CD4-positive, alpha-beta memory T cell (primary cell): ENCODE measurements around the gene GOT1. TPM values are rescaled to one million over a fixed set of nuclear protein-coding genes. Genes with fewer than 3 reads are reported as not detected.

Experiments
- CTCF ChIA-PET: fragments of 350-600 bp; sonication (Branson Sonifier 250); formaldehyde crosslinking; loops from one replicate; lab custom pipeline; 2021; ENCODE audit warnings: inconsistent platforms; ENCODE audit not compliant: partially characterized antibody; lab: Charles Lee
- POLR2A ChIA-PET: fragments of 350-600 bp; sonication (Branson Sonifier 250); formaldehyde crosslinking; loops from one replicate; lab custom pipeline; 2021; ENCODE audit not compliant: partially characterized antibody; lab: Charles Lee
- DNase-seq, 5 donors: peaks; one replicate each; pipeline versions ENCODE4 v3.0.0 to v3.0.0-alpha.2; 2020 to 2022; ENCODE audit warnings: mixed read lengths in 1 of 5
- H3K27ac ChIP-seq: one replicate; pipeline ENCODE4 v1.7.0; 2013; ENCODE audit warnings: low read depth, low read length
- H3K27me3 ChIP-seq: 2 replicates; pipeline ENCODE4 v1.7.0; 2013; ENCODE audit warnings: mild to moderate bottlenecking, low read length, moderate library complexity; ENCODE audit not compliant: insufficient read depth
- H3K36me3 ChIP-seq: 2 replicates; pipeline ENCODE4 v1.7.0; 2013; ENCODE audit warnings: mild to moderate bottlenecking, low read length, moderate library complexity; ENCODE audit not compliant: insufficient read depth
- H3K4me1 ChIP-seq: 2 replicates; pipeline ENCODE4 v1.7.0; 2013; ENCODE audit warnings: mild to moderate bottlenecking, low read length, moderate library complexity; ENCODE audit not compliant: insufficient read depth
- H3K4me3 ChIP-seq, 2 donors: one replicate each; pipeline ENCODE4 v1.7.0; 2013; ENCODE audit warnings: low read length in 2 of 2, mild to moderate bottlenecking in 1 of 2
- H3K9me3 ChIP-seq, 2 donors: one replicate each; pipeline ENCODE4 v1.7.0; 2013; ENCODE audit warnings: low read length in 2 of 2, control low read depth in 1 of 2; ENCODE audit not compliant: control insufficient read depth in 1 of 2
- H3K27ac Mint-ChIP-seq, 7 donors: one replicate each; pipeline ENCODE4 v1.8.0; 2020 to 2021; ENCODE audit warnings: mixed read lengths in 7 of 7, mild to moderate bottlenecking in 6 of 7, inconsistent platforms in 3 of 7, moderate library complexity in 3 of 7
- H3K27me3 Mint-ChIP-seq, 2 donors: one replicate each; pipeline ENCODE4 v1.8.0; 2020 to 2021; ENCODE audit warnings: mixed read lengths in 2 of 2
- H3K36me3 Mint-ChIP-seq, 2 donors: one replicate each; pipeline ENCODE4 v1.8.0; 2020 to 2021; ENCODE audit warnings: mixed read lengths in 2 of 2, inconsistent platforms in 1 of 2, mild to moderate bottlenecking in 1 of 2
- H3K4me1 Mint-ChIP-seq, 4 donors: one replicate each; pipeline ENCODE4 v1.8.0; 2020 to 2021; ENCODE audit warnings: mixed read lengths in 4 of 4, mild to moderate bottlenecking in 1 of 4
- H3K4me3 Mint-ChIP-seq, 8 donors: one replicate each; pipeline ENCODE4 v1.8.0; 2020 to 2021; ENCODE audit warnings: mixed read lengths in 8 of 8, mild to moderate bottlenecking in 7 of 8, moderate library complexity in 6 of 8, inconsistent platforms in 3 of 8
- H3K9me3 Mint-ChIP-seq, 8 donors: one replicate each; pipeline ENCODE4 v1.8.0; 2020 to 2021; ENCODE audit warnings: mixed read lengths in 8 of 8, mild to moderate bottlenecking in 5 of 8, inconsistent platforms in 3 of 8, moderate library complexity in 1 of 8
- intact Hi-C: fragments of 100-400 bp; cut with micrococcal nuclease; formaldehyde crosslinking; loops from one replicate; pipeline ENCODE4 v1.15.1; 2023
- polyA plus RNA-seq, 2 donors: library from polyadenylated mRNA; unstranded; fragments of 300-500 nt; fragmentation: Illumina TruSeq; gene quantifications; one replicate each; pipeline ENCODE4 v1.2.3, GENCODE V29; 2021
- total RNA-seq, 2 experiments: library from RNA; stranded (reverse); gene quantifications; one replicate each; pipeline ENCODE4 v1.2.3, GENCODE V29; 2021

Gene GOT1
- total and polyA plus RNA-seq, 4 experiments from 2014 or later, result 10.3 to 19.4 (median 14.6) TPM

GRCh38 chr10:99449023-99449422 is 18.6 kb upstream of the GOT1 start:
- no peaks in the 10 kb centered on the region for H3K36me3 Mint-ChIP-seq
- no peaks in the 10 kb centered on the region for H3K4me1 ChIP-seq
- no peak overlapping the region for H3K27ac ChIP-seq
- intact Hi-C loops, result no loop called here
- no peak overlapping the region for H3K4me3 Mint-ChIP-seq
- peaks cover 18 to 28% of the 10 kb centered on the region in 2 donors for H3K27me3 Mint-ChIP-seq
- H3K9me3 Mint-ChIP-seq, result no peaks in the 10 kb centered on the region
- H3K4me1 Mint-ChIP-seq, result no peaks in the 10 kb centered on the region
- H3K36me3 ChIP-seq, result no peaks in the 10 kb centered on the region
- H3K9me3 ChIP-seq, result no peaks in the 10 kb centered on the region
- no peak for DNase-seq
- no peak overlapping the region for H3K4me3 ChIP-seq
- H3K27me3 ChIP-seq, result no peaks in the 10 kb centered on the region
- ChIA-PET CTCF (interaction anchor here (2.3 kb wide), 1 partner anchor 13 kb away, joined by 7 read pairs; no protein-coding TSS in a partner anchor), POLR2A (no interaction called here)
- H3K27ac Mint-ChIP-seq, result no peak overlapping the region

DNA sequence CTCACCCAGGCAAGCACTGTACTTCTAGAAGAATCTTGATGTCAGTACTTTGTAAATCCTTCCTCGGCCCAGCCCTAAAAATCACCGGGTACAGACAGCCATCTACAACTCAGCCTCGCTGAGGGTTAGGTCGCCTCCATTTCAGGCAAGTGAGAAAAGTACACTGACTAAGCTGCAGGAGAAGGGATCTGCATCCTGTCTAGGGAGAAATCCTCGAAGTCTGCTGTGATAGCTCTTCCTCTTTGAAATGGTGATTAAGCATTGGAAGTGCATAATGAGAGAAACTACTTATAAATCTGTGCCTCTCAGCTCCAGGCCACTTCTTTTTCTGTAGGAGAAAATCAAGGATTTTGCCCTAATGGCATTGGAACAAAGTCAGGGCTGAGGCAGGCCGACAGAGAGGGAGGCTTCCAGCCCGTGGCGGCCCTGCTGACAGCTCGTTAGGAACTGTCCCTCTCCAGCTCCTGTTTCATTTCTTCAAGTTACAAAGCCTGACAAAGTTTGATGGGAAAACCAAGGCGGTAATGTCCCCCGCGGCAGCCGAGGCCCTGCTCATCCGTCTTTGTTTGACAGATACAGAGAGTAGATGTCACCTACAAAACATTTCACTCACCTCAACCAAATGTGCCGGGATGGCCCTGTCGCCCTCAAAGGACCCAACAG is 14.1 kb upstream of the GOT1 start:
- POLR2A ChIA-PET, result no interaction called here
- H3K27ac Mint-ChIP-seq, result no peak overlapping the region
- no peak for DNase-seq
- Histone ChIP-seq H3K4me1 (no peaks in the 10 kb centered on the region), H3K9me3 (no peaks in the 10 kb centered on the region), H3K4me3 (no peak overlapping the region), H3K36me3 (no peaks in the 10 kb centered on the region), H3K27me3 (no peaks in the 10 kb centered on the region), H3K27ac (no peak overlapping the region)
- no peak overlapping the region for H3K4me3 Mint-ChIP-seq
- CTCF ChIA-PET, result interaction anchor here (1.5 kb wide), 1 partner anchor 9 kb away, joined by 6 read pairs; no protein-coding TSS in a partner anchor
- peaks cover 3 to 10% of the 10 kb centered on the region in 2 donors for H3K27me3 Mint-ChIP-seq
- H3K36me3 Mint-ChIP-seq, result no peaks in the 10 kb centered on the region
- H3K4me1 Mint-ChIP-seq, result no peaks in the 10 kb centered on the region
- intact Hi-C loops, result no loop called here
- H3K9me3 Mint-ChIP-seq, result peaks cover 0 to 1% (median 0%) of the 10 kb centered on the region in 8 donors

DNA sequence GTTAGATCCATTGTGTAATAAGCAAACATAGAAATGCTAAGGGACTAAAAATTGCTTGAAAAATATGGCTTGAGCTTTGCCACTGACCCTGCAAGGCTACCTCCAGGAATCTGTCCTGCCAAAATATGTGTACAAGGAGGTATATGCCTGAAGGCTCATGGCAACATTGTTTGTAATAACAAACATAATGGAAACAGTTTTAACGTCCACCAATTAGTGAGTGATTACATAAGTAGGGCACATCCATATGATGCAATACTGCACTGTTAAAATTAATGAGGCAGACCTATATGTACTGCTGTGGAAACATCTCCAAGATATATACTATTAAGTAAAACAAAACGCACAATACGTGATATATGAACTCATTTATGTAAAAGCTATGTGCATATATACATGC is 13.1 kb upstream of the GOT1 start:
- CTCF ChIA-PET, result interaction anchor here (1.4 to 2.5 kb wide), 3 partner anchors 8 to 51 kb away, joined by 3 to 8 read pairs (median 6); partner anchors contain the start of gene GOT1
- no peaks in the 10 kb centered on the region for H3K4me1 Mint-ChIP-seq
- POLR2A ChIA-PET, result no interaction called here
- peaks cover 1 to 8% of the 10 kb centered on the region in 2 donors for H3K27me3 Mint-ChIP-seq
- no peaks in the 10 kb centered on the region for H3K36me3 Mint-ChIP-seq
- H3K4me3 Mint-ChIP-seq, result no peak overlapping the region
- no peak overlapping the region for H3K27ac Mint-ChIP-seq
- Histone ChIP-seq H3K36me3 (no peaks in the 10 kb centered on the region), H3K27me3 (no peaks in the 10 kb centered on the region), H3K9me3 (no peaks in the 10 kb centered on the region), H3K27ac (no peak overlapping the region), H3K4me3 (no peak overlapping the region), H3K4me1 (no peaks in the 10 kb centered on the region)
- intact Hi-C loops, result no loop called here
- no peak for DNase-seq
- peaks cover 0 to 1% (median 0%) of the 10 kb centered on the region in 8 donors for H3K9me3 Mint-ChIP-seq

DNA sequence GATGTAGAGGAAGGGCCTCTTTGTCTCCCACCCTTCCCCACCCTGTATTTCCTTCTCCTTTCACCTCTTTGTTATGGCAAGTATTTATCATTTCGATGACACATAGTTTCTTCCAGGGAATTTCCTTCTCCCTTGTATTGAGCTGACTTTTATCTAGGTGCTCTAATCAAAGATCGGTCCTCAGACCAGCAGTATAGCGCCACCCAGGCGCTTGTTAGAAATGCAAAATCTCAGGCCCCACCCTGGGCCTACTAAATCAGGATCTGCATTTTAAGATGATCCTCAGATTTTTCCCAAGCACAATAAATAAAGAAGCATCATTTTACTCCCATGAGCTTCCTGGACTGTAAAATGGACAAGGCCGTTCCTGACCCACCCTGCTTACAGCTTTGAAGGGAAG is 12.0 kb upstream of the GOT1 start:
- Mint-ChIP-seq H3K4me1 (no peaks in the 10 kb centered on the region), H3K27me3 (peaks cover 1 to 7% of the 10 kb centered on the region in 2 donors), H3K4me3 (no peak overlapping the region), H3K9me3 (peaks cover 0 to 1% (median 0%) of the 10 kb centered on the region in 8 donors), H3K36me3 (no peaks in the 10 kb centered on the region), H3K27ac (peak overlapping the region in 1 of 7 donors; percentile 4)
- no peaks in the 10 kb centered on the region for H3K27me3 ChIP-seq
- H3K27ac ChIP-seq, result no peak overlapping the region
- POLR2A ChIA-PET, result no interaction called here
- H3K36me3 ChIP-seq, result no peaks in the 10 kb centered on the region
- intact Hi-C loops, result no loop called here
- CTCF ChIA-PET, result interaction anchor here (1.4 to 2.5 kb wide), 2 partner anchors 12 to 50 kb away, joined by 3 to 8 read pairs; partner anchors contain the start of gene GOT1
- H3K9me3 ChIP-seq, result no peaks in the 10 kb centered on the region
- H3K4me1 ChIP-seq, result no peaks in the 10 kb centered on the region
- DNase-seq, result no peak
- H3K4me3 ChIP-seq, result no peak overlapping the region

GRCh38 chr10:99438890-99439289 is 8.5 kb upstream of the GOT1 start:
- peaks cover 0 to 1% (median 0%) of the 10 kb centered on the region in 8 donors for H3K9me3 Mint-ChIP-seq
- ChIA-PET POLR2A (no interaction called here), CTCF (interaction anchor here (1.4 kb wide), 1 partner anchor 12 kb away, joined by 4 read pairs; no protein-coding TSS in a partner anchor)
- no peak overlapping the region for H3K4me3 ChIP-seq
- H3K36me3 Mint-ChIP-seq, result peaks cover 0 to 5% of the 10 kb centered on the region in 2 donors
- peaks cover 3 to 12% (median 6%) of the 10 kb centered on the region in 4 donors for H3K4me1 Mint-ChIP-seq
- H3K27me3 ChIP-seq, result no peaks in the 10 kb centered on the region
- H3K4me1 ChIP-seq, result no peaks in the 10 kb centered on the region
- no peaks in the 10 kb centered on the region for H3K36me3 ChIP-seq
- no peaks in the 10 kb centered on the region for H3K9me3 ChIP-seq
- intact Hi-C loops, result loop anchor here (10.0 kb wide), 1 partner anchor 974 kb away; no protein-coding TSS in a partner anchor
- no peak for DNase-seq
- no peak overlapping the region for H3K27ac ChIP-seq
- no peak overlapping the region for H3K27ac Mint-ChIP-seq
- no peaks in the 10 kb centered on the region for H3K27me3 Mint-ChIP-seq
- H3K4me3 Mint-ChIP-seq, result no peak overlapping the region

GRCh38 chr10:99435986-99436638 is 5.7 kb upstream of the GOT1 start:
- peak in 4 of 5 donors; percentile 27 to 40 (median 39) for DNase-seq
- no peak overlapping the region for H3K4me3 Mint-ChIP-seq
- intact Hi-C loops, result loop anchor here (1.0 to 10.0 kb wide), 4 partner anchors 44 to 971 kb away; no protein-coding TSS in a partner anchor
- Histone ChIP-seq H3K4me1 (peaks cover 10% of the 10 kb centered on the region), H3K27ac (no peak overlapping the region), H3K36me3 (no peaks in the 10 kb centered on the region), H3K9me3 (no peaks in the 10 kb centered on the region), H3K27me3 (no peaks in the 10 kb centered on the region), H3K4me3 (no peak overlapping the region)
- H3K27ac Mint-ChIP-seq, result no peak overlapping the region
- POLR2A ChIA-PET, result interaction anchor here (0.6 kb wide), 1 partner anchor 278 kb away, joined by 3 read pairs; no protein-coding TSS in a partner anchor
- no peaks in the 10 kb centered on the region for H3K27me3 Mint-ChIP-seq
- peaks cover 12 to 24% (median 18%) of the 10 kb centered on the region in 4 donors for H3K4me1 Mint-ChIP-seq
- peaks cover 0 to 10% of the 10 kb centered on the region in 2 donors for H3K36me3 Mint-ChIP-seq
- CTCF ChIA-PET, result interaction anchor here (0.6 to 2.9 kb wide), 25 partner anchors 8 to 609 kb away, joined by 3 to 44 read pairs (median 5); no protein-coding TSS in a partner anchor
- H3K9me3 Mint-ChIP-seq, result no peaks in the 10 kb centered on the region
